PC-9 (cell line): ENCODE data around the gene SH3PXD2A.

Experiments used
- EZH2 ChIP-seq: fragments of 200-600 bp; sonication (generic); IDR thresholded peaks from 2 replicates; pipeline ENCODE4 v1.8.0; 2017; ENCODE audit warnings: antibody characterized with exemption, low read depth
- TF ChIP-seq, protein P1 (sequence below): fragments of 200-600 bp; sonication (generic); conservative IDR thresholded peaks from 2 replicates; pipeline ENCODE4 v1.6.1; 2017; ENCODE audit warnings: mixed run types, antibody characterized with exemption, mild to moderate bottlenecking, moderate library complexity

- TF ChIP-seq, protein P1, sequence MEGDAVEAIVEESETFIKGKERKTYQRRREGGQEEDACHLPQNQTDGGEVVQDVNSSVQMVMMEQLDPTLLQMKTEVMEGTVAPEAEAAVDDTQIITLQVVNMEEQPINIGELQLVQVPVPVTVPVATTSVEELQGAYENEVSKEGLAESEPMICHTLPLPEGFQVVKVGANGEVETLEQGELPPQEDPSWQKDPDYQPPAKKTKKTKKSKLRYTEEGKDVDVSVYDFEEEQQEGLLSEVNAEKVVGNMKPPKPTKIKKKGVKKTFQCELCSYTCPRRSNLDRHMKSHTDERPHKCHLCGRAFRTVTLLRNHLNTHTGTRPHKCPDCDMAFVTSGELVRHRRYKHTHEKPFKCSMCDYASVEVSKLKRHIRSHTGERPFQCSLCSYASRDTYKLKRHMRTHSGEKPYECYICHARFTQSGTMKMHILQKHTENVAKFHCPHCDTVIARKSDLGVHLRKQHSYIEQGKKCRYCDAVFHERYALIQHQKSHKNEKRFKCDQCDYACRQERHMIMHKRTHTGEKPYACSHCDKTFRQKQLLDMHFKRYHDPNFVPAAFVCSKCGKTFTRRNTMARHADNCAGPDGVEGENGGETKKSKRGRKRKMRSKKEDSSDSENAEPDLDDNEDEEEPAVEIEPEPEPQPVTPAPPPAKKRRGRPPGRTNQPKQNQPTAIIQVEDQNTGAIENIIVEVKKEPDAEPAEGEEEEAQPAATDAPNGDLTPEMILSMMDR: no peak
- TF ChIP-seq EZH2: no peak
Observed at GRCh38 chr10:103733045-103733419, 122.3 kb downstream of the SH3PXD2A start.
